Hepatocyte (in vitro differentiated cells): ENCODE data around the gene DISC1. TPM values are rescaled to one million over a fixed set of nuclear protein-coding genes. Genes with fewer than 3 reads are reported as not detected.

Experiments
- DNase-seq: peaks from one replicate; pipeline ENCODE4 v3.0.0-alpha.2; 2016; ENCODE audit warnings: low spot score
- H2AFZ ChIP-seq: fragments of 200-600 bp; sonication (generic); 2 replicates; pipeline ENCODE4 v1.6.0; 2016; ENCODE audit warnings: antibody characterized with exemption, mild to moderate bottlenecking
- H3K27ac ChIP-seq: fragments of 200-600 bp; sonication (generic); 2 replicates; pipeline ENCODE4 v1.5.1; 2016; ENCODE audit warnings: mild to moderate bottlenecking
- H3K27me3 ChIP-seq: fragments of 200-600 bp; sonication (generic); 2 replicates; pipeline ENCODE4 v1.6.1; 2016
- H3K36me3 ChIP-seq: fragments of 200-600 bp; sonication (generic); replicated peaks from 2 replicates; pipeline ENCODE4 v1.5.1; 2016; ENCODE audit warnings: low read depth; ENCODE audit not compliant: insufficient read depth
- H3K4me1 ChIP-seq: fragments of 200-600 bp; sonication (generic); 2 replicates; pipeline ENCODE4 v1.5.1; 2016; ENCODE audit warnings: mild to moderate bottlenecking, moderate library complexity; ENCODE audit not compliant: insufficient read depth
- H3K4me2 ChIP-seq: fragments of 200-600 bp; sonication (generic); 2 replicates; pipeline ENCODE4 v1.6.0; 2016
- H3K4me3 ChIP-seq: fragments of 200-600 bp; sonication (generic); 2 replicates; pipeline ENCODE4 v1.5.1; 2016; ENCODE audit warnings: mild to moderate bottlenecking
- H3K79me2 ChIP-seq: fragments of 200-600 bp; sonication (generic); 2 replicates; pipeline ENCODE4 v1.6.0; 2017; ENCODE audit warnings: mild to moderate bottlenecking
- H3K9me2 ChIP-seq: fragments of 200-600 bp; sonication (generic); replicated peaks from 2 replicates; pipeline ENCODE4 v1.6.0; 2017; ENCODE audit warnings: mild to moderate bottlenecking; ENCODE audit not compliant: insufficient read depth
- H3K9me3 ChIP-seq: fragments of 200-600 bp; sonication (generic); 2 replicates; pipeline ENCODE4 v1.5.1; 2016; ENCODE audit warnings: low read depth, mild to moderate bottlenecking
- H4K20me1 ChIP-seq: fragments of 200-600 bp; sonication (generic); 2 replicates; pipeline ENCODE4 v1.6.0; 2016; ENCODE audit warnings: mild to moderate bottlenecking; ENCODE audit not compliant: insufficient read depth, poor library complexity, severe bottlenecking
- CTCF ChIP-seq: fragments of 200-600 bp; sonication (generic); IDR thresholded peaks from 2 replicates; pipeline ENCODE4 v1.5.1; 2016; ENCODE audit warnings: antibody characterized with exemption, mild to moderate bottlenecking; ENCODE audit not compliant: poor library complexity
- EZH2 ChIP-seq: fragments of 200-600 bp; sonication (generic); IDR thresholded peaks from 2 replicates; pipeline ENCODE4 v1.6.1; 2016; ENCODE audit warnings: antibody characterized with exemption, mild to moderate bottlenecking, borderline replicate concordance
- EZH2phosphoT487 ChIP-seq: fragments of 200-600 bp; sonication (generic); IDR thresholded peaks from one replicate; pipeline ENCODE4 v1.6.1; 2018; ENCODE audit warnings: antibody characterized with exemption, mild to moderate bottlenecking, low read depth, moderate library complexity; ENCODE audit not compliant: unreplicated experiment, severe bottlenecking
- WGBS: methylation state at CpG from one replicate; pipeline ENCODE4 v1.1.6; 2016; ENCODE audit warnings: low lambda C conversion rate; ENCODE audit errors: missing lambda C conversion rate; 5-methylcytosine and 5-hydroxymethylcytosine counted together
- polyA plus RNA-seq: library from polyadenylated mRNA; unstranded; fragments of >200 nt; fragmentation: Nextera tagmentation; extraction: Ambion mirVana; gene quantifications from 2 replicates; pipeline ENCODE4 v1.2.1, GENCODE V29; 2016
- total RNA-seq: library from RNA; depleted of rRNA; stranded (reverse); fragments of >200 nt; gene quantifications from 2 replicates; pipeline ENCODE4 v1.2.3, GENCODE V29; 2014

Gene DISC1
- total and polyA plus RNA-seq, 2 experiments from 2014 or later = 3.0 to 4.7 TPM

DNA sequence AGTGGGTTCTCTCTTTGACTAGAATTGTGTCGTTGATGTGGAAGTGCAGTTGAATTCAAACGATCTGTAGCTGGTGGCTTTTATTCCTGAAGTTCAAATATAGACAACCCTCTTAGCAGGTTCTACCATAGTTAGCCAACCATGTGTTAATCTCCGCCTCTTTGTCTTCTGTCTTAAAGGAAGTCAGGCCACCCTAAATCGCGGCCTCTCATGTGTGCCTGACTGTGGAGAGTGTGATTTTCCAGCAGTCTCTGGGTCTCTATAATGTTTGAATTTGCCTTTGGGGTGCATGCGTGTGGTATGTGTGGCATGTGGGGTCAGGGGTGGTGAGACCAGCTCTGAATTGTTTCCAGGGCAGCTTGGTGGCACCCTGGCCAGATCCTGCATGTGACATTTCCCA is 244.9 kb downstream of the DISC1 start:
- peaks cover 16% of the 10 kb centered on the region for H3K4me1 ChIP-seq

GRCh38 chr1:231871878-231872277 is 245.3 kb downstream of the DISC1 start:
- H3K27me3 ChIP-seq = no peaks in the 10 kb centered on the region
- no peak overlapping the region for H3K27ac ChIP-seq
- no peaks in the 10 kb centered on the region for H3K9me2 ChIP-seq
- no peaks in the 10 kb centered on the region for H3K79me2 ChIP-seq
- no peak overlapping the region for H2AFZ ChIP-seq
- H3K9me3 ChIP-seq = no peaks in the 10 kb centered on the region
- no peak for DNase-seq
- no peaks in the 10 kb centered on the region for H4K20me1 ChIP-seq
- 81% methylated on average over 5 of the region's 5 CpGs for WGBS
- TF ChIP-seq EZH2phosphoT487 (no peak), EZH2 (no peak), CTCF (no peak)
- H3K4me3 ChIP-seq = no peak overlapping the region
- H3K4me1 ChIP-seq = peaks cover 14% of the 10 kb centered on the region
- no peak overlapping the region for H3K4me2 ChIP-seq
- no peaks in the 10 kb centered on the region for H3K36me3 ChIP-seq

More for the DNA sequence above, 244.9 kb downstream of the DISC1 start:
- Histone ChIP-seq H4K20me1 (no peaks in the 10 kb centered on the region), H3K9me2 (no peaks in the 10 kb centered on the region), H3K4me2 (no peak overlapping the region), H3K79me2 (no peaks in the 10 kb centered on the region), H3K9me3 (no peaks in the 10 kb centered on the region), H3K36me3 (no peaks in the 10 kb centered on the region), H3K27ac (no peak overlapping the region), H3K27me3 (no peaks in the 10 kb centered on the region), H2AFZ (no peak overlapping the region), H3K4me3 (no peak overlapping the region)
- no peak for TF ChIP-seq EZH2phosphoT487
- DNase-seq = no peak
- 93% methylated on average over 6 of the region's 6 CpGs for WGBS

DNA sequence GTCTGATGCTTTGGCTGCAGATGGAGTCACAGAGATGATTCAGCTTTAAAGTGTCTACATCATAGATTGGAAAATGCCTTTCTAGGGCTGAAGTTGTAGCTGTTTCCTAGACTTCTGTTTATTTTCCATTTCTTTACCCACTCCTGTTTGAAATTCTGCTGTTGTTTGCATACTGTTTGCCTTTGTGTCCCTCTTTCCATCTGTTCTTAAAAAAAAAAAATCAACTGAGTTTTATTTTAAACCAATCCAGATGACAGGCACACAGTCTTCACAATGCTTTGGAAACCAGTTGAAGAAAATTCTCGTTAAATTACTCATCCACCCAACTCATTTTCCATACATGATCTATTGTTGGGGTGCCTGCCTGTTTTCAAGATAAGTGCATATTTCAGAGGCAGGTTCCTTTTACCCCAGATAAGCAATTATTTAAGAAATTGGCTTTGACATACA is 245.9 kb downstream of the DISC1 start:
- TF ChIP-seq CTCF (no peak), EZH2 (no peak), EZH2phosphoT487 (no peak)
- H3K9me2 ChIP-seq = no peaks in the 10 kb centered on the region
- DNase-seq = no peak
- no peaks in the 10 kb centered on the region for H4K20me1 ChIP-seq
- H2AFZ ChIP-seq = no peak overlapping the region
- no peaks in the 10 kb centered on the region for H3K36me3 ChIP-seq
- H3K27me3 ChIP-seq = no peaks in the 10 kb centered on the region
- no peak overlapping the region for H3K27ac ChIP-seq
- H3K79me2 ChIP-seq = no peaks in the 10 kb centered on the region
- 79% methylated on average over 1 of the region's 1 CpG for WGBS
- no peak overlapping the region for H3K4me2 ChIP-seq
- H3K4me3 ChIP-seq = no peak overlapping the region
- peaks cover 8% of the 10 kb centered on the region for H3K4me1 ChIP-seq
- no peaks in the 10 kb centered on the region for H3K9me3 ChIP-seq

DNA sequence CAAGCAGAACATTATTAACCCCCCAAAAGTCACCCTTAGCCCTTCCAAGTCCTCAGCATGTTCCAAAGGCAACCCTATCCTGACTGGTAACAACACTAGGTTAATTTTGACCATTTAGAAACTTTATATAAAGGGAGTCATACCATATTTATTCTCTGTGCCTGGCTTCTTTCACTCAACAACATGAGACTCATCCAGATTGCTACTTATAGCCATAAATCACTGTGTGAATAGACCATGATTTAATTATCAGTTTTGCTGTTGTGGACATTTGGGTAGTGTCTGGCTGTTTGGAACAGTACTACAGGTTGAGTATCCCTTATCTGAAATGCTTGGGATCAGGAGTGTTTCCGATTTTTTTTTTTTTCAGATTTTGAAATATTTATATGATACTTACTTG is 252.1 kb downstream of the DISC1 start:
- Histone ChIP-seq H3K4me3 (no peak overlapping the region), H3K4me1 (no peaks in the 10 kb centered on the region), H3K27ac (no peak overlapping the region), H3K36me3 (no peaks in the 10 kb centered on the region), H3K79me2 (no peaks in the 10 kb centered on the region), H3K9me3 (no peaks in the 10 kb centered on the region), H3K27me3 (no peaks in the 10 kb centered on the region), H4K20me1 (no peaks in the 10 kb centered on the region), H3K4me2 (no peak overlapping the region), H2AFZ (no peak overlapping the region), H3K9me2 (no peaks in the 10 kb centered on the region)
- TF ChIP-seq EZH2phosphoT487 (no peak), EZH2 (no peak), CTCF (no peak)
- WGBS = 89% methylated on average over 1 of the region's 1 CpG
- DNase-seq = no peak
